HG02798 (cell line): Measurements from ENCODE around the gene CHST12.

Experiments
- ATAC-seq: cut with Tn5 transposase; IDR thresholded peaks from one replicate; pipeline ENCODE4 v1.9.1; 2021; ENCODE audit warnings: mild to moderate bottlenecking; ENCODE audit not compliant: unreplicated experiment, poor library complexity

The CHST12 gene

DNA sequence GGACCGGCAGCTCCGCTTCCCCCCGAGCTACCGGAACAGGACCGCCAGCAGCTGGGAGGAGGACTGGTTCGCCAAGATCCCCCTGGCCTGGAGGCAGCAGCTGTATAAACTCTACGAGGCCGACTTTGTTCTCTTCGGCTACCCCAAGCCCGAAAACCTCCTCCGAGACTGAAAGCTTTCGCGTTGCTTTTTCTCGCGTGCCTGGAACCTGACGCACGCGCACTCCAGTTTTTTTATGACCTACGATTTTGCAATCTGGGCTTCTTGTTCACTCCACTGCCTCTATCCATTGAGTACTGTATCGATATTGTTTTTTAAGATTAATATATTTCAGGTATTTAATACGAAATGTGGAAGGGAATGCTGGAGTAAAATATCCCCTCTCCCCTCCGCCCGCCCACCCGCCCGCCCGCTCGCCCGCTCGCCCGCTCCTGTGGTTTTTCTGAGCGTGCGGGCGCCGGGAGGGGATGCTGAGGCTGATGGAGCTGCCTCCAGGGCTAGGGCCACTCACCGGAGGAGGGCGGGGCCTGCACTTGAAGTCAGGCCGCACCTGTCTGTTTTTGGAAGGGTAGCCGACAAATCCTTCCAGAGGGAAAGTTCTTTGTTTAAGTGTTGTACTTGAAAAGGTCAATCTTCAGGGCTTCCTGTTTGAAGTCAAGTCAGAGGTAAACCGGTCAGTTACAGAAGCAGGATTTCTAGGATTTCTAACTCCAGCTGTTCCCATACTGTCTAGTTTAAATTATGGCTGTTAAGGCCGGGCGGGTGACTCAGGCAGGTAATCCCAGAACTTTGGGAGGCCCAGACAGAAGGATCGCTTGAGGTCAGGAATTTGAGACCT is 30.5 kb downstream of the CHST12 start:
- ATAC-seq = no peak

DNA sequence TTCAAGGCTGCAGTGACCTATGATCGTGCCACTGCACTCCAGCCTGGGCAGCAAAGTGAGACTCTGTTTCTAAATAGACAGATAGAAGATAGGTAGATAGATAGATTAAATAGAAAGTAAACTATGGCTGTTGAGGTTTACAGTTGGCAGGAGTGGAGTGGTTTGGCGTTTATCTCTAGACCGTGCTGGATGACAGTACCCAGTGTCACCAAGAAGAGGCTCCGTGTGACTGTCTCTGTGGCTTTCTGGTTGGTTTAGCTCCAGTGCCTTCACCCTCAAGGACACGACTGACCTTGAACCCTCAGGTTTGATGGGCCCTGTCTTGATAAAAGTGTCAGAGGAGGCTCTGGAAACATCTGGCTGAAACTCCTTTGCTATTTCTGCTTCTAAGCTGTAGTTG is 31.7 kb downstream of the CHST12 start:
- no peak for ATAC-seq

DNA sequence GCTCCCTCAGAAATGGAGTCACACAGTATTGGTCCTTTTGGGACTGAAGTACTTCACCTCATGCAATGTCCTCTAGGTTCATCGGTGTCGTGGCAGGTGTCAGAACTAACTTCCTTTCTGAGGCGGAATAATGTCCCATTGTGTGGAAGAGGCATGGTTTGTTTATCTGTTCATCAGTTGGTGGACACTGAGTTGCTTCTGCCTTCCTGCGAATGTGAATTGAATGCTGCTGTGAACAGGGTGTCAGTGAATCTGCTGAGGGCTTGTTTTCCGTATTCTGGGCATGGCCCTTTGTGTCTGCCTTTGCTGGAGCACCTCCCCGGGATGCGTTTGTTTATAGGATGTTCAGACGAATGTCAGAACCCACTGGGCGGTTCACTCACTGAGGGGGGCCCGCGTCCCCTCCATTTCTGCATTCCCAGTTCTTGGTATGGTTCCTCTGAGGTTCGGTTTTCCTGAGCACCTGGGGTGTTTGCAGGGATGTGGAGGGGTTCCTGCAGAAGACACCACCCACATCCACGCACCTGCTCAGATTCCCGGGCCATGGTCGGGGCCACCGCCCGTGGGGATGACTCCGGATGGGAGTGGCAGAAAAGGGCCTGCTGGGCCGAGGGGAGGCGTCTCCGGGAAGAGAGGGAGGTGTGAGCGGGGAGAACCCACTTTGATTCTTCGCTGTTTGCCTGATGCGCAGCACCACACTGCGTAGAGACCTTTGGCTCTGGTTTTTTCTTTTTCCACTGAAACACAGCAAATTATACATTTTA is 33.1 kb downstream of the CHST12 start:
- no peak for ATAC-seq

DNA sequence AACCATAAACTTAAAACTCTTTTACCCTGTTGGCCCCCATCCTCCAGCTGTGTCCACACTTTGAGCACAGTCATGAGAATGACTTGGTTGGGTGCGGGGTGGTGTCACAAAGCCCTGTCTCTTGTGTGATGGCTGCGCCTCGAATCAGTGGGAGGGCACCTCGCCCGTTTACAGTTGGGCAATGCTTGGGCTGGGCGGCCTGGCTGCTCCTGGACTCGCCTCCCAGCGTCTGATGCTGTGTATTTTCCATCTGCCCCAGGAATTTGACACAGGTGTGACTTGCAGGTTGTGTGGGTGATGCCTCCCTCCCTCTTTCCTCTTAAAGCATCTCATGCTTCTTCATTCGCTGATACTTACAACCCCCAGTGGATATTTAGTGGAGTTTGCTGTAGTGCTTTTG is 33.7 kb downstream of the CHST12 start:
- no peak for ATAC-seq

DNA sequence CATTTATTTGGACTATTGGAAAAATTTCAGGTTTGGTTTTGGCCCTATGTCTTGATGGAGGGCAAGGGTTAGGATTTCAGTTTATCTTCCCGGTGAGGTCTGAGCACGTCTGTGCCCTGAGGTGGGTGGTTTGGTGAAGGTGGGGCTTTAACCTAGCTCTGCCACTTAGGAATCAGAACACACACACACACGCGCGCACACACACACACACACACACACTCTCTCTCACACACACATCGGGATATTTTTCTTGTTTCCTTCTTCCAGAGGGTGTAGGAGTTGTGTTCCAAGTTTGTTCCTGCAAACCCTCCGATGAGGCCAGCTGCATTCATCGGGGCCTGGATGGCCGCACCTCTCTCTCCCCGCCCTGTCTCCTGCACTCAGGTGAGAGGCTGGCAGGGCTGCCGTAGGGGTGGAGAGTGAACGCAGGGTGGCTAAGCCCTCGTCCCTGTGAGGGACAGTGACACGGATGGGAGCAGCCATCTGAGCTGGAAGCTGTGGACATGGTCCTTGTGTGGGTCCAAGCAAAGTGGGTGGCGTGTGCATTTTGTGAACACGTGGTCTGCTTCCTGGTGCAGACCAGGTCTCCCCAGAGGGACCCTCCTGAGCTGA is 34.2 kb downstream of the CHST12 start:
- no peak for ATAC-seq

DNA sequence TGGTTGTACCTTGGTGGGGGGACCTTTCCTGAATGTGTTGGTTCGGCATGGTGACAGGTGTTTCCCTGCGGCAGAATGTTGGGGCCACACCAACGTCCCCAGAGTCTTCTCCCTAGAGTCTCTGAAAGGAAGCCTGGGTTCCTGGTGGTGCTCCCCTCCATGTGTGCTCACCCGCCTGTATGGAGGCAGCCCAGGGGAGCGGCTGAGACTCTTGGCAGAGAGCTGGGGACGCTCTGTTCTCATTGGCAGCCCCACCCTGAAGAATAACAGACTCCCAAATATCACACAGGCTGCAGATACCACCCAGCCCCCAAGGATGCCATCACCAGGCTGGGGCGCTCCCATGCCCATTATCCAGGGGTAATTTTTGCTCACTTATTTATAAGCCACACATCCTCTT is 34.8 kb downstream of the CHST12 start:
- no peak for ATAC-seq

DNA sequence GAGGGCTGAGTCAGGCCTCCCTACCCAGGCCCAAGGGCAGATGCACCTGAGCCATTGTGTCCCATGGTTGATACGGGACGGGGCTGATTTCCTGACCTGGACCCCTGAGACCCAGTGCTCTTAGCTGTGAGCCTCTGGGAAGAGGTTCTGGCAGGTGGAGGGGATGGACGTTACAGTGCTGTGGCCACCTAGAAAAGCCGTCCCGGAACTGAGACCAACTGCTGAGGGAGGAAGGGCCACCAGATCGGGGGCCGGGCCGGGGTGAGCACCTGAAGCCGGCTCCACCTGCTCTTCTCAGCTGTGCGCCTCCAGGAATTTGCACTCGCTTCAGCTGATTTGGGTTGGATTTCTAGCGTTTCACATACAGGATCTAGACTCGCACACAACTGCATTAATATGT is 35.4 kb downstream of the CHST12 start:
- no peak for ATAC-seq

DNA sequence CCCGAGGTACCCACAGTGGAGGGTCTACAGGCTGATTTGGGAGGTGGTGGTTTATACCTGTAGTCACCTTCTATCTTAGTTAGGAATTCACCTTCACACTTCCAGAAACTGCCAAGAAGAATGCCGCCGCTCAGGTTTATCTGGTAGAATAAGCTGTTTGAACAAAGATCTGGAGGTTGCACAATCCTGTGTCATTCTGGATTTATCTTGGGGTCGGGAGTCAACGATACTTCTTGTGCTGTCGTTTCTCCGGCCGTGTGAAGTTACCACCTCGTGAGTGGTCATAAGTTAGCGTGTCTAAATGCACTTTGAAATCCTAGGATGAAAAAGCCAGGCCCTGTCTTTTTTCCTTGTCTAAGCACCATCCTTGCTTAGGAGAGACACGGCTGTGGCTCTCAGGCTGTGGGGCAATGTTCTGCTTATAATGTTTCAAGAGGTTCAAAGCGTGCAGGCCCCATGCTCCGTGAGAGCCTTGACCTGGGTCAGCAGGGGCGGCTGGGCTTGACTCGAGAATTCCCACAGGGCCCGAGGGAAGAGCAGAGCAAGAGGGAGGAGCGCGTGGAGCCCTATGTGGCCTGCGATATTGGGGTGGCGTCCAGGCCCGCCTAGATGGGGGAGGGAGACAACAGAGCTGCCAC is 37.3 kb downstream of the CHST12 start:
- no peak for ATAC-seq

DNA sequence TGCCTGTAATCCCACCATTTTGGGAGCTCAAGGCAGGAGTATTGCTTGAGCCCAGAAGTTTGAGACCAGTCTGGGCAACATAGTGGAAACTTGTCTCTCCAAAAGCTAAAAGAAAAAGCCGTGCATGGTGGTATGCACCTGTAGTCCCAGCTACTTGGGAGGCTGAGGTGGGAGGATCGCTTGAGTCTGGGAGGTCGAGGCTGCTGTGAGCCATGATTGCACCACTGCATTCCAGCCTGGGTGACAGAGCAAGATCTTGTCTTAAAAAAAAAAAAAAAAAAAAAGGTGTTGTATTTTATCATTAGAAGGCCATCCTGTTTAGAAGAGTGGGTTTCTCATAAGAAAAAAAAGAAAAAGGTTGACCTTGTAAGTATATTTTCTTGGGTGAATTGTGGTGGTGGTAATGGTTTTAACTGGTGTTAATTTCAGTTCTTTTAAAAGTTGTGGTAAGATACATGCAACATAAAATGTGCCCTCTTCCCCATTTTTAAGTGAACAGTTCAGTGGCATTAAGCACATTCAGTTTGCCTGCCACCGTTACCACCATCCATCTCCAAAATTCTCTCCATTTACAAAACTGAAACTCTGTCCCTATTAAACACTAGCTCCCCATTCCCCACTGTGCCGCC is 38.1 kb downstream of the CHST12 start:
- no peak for ATAC-seq

DNA sequence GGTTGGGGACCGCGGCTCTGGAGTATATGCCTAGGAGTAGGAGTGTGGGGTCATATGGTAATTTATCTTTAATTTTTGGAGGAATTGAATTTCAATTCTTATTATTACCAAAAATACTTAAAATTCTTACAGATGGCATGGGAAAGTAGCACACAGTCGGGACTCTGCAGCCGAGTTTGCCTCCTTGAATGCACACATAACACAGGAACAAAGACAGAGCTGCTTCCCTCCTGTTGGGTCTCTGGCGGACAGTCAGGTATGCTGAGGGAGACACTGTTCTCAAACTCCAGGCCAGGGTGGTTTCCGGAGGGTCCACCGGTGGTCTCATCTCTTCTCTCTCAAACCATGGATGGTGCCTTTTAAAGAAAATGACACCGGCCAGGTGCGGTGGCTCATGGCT is 40.1 kb downstream of the CHST12 start:
- no peak for ATAC-seq

DNA sequence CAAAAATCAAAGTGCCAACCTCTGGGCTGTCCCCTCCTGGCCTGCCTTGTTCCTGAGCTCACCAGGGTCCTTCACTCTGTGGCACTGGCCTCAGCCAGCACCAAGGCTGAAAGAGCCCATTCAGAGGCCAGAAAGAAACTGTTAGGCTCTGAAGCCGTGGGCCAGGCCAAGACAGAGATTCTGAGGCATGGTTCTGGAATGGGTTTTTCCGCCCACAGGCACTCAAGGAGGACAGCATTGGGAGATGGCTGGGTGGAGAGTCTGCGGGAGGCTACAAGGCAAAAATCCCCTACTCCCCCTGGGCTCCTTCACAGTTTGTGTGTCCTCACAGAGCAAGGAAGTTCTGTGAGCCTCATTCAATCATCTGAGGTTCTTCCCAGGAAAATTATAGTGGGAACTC is 41.1 kb downstream of the CHST12 start:
- no peak for ATAC-seq

DNA sequence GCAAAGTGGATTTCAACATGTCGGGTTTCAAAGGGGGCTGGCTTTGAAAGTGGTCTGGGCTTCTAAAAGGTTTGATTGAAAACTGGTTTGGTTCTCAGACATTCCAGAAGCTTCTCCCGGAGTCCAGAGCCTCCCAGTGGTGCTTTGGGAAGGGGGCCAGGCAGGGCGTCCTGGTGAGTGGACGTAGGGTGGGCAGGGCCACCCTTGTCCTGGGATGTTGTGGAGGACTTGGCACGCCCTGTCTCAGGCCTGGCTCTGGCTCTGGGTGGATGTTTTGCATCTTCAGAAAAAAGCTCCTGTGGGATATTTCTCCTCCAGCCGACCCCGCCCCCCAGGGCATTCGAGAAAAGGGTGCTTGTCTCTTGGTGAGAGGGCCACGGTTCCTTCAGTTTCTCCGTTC is 41.6 kb downstream of the CHST12 start:
- no peak for ATAC-seq

DNA sequence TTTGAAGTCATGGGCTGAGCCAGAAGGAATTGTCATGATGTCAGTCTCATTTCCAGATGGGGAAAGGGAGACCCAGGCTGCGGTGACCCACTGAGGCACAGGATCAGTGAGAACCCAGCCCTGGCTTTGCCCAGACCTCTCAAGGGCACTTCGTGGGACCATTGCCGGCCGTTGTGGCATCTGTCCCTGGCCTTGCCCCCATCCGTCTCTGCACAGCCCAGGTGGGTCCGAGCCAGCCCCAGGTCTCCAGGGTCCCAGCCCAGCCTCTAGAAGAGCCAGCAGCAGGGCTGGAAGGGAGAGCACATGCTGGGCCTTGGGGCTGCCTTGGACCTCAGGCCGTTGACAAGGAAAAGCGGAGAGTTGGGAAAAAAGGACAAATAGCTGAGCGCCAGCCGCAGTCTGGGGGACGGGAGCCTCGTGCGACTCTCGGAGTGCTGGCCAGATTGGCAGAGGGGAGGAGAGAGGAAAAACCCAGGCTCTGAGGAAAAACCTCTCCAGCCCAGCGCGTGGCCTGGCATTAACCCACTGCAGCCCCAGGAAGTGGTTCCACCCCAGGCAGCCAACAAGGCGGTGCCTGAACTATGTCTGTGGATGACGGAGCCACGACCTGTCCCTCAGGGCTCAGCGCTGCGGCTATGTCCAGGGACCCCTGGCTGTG is 42.6 kb downstream of the CHST12 start:
- no peak for ATAC-seq

DNA sequence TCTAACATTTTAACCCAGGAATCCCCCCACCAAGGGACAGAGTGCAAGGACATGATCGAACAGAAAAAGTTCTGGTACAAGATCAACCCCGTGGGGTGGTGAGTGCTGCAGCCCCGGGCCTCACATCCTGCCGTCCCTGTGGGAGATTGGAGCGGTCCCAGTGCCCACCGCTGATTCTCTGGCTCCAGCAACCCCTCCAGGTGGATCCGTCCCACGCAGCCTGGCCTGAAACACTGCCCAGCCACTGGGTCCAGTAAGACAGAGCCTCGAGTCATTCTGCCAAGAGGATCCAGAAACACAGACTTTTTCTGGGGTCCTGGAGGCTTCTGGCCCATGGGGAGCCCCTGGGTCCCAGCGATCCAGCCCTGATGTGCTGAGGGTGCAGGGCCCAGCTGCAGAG is 43.3 kb downstream of the CHST12 start:
- ATAC-seq = no peak

DNA sequence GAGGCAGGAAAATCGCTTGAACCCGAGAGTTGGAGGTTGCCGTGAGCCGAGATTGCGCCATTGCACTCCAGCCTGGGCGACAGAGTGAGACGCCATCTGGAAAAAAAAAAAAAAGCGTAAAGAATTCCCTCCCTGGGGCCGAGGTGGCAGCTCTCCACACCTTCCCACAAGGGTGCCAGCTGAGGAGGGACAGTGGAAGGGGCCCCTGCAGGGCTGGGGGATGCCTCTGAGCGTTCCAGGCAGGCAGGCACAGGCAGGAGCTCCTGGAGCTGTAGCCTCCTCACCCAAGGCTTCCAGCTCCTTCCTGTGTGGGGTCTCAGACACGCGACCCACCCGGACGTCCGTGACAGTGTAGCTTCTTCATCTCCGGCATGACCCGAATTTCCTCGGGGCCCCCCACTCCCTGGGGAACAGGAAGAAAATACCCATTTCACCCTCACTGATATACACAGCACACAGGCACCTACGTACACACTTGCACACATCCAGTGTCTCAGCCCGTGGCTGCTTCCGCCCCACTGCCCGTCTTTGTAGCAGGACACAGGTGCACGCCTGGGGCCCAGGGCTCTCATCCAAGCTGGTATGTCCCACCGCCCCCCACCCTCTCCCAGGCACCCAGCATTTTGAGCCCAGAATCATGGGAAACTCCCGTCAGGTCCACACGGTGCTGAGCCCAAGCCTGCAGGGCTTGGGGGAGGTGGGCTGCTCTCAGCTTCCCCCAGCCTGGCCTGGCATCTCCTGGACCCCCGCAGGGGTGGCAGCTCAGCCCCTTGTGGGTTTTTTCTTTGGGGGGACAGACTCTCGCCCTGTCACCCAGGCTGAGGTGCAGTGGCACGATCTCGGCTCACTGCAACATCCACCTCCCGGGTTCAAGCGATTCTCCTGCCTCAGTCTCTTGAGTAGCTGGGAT is 47.0 kb downstream of the CHST12 start:
- no peak for ATAC-seq

DNA sequence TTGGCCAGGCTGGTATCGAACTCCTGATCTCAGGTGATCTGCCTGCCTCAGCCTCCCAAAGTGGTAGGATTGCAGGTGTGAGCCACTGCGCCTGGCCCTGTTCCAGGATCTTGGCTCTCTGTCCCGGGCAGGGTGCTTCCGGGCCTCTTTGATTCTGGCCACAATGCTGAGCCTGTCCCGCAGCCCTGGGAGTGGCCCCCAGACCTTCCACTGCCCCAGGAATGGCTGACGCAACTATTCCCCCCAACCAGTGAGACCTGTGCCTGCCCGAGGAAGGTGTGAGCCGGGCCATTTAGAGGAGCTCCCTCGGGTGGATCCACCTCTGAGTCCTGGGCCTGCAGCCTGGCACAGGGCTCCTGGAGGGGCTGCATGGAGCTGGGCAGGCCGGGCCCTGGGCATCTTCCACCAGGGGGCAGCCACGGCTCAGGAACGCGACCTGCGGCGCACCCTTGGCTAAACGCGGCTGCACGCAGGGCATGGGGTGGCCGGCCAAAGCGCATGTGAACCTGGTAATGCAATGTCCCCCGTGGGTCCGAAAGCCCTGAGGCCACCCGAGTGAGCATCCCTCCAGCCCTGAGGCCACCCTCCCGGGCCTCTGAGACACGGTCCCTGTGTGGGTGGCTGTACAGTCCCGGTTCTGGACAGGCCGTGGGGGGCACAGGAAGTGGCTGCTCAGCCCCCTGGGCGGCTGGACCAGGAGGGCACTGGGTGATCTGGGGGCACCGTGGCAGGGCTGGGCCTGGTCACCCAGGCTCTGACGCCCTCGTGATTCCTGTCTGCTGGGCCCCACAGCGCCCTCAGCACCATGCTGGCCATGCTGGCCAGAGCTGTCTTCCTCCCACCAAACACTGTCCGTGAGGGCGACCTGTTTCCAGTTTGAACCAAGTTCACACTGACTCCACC is 48.0 kb downstream of the CHST12 start:
- ATAC-seq = peak; percentile 86

DNA sequence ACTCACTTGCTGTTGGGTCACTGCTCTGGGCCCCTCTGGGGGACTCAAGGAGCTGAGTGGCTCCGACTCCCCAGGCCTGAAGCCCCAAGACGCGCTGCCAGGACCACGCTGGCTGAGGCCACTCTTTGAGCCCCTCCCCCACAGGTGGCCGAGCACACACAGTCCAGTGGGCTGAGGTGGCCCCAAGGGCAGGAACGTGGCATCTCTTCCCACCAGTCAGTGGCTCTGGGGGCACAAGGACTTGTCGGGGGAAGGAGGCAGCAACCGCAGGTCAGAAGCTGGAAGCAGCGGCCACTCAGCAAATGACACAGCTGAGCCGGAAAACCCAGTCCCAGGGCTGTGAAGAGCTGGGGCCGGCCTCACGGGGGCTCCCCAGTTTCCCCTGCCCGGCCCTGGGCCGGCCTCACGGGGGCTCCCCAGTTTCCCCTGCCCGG is 48.7 kb downstream of the CHST12 start:
- ATAC-seq = peak; percentile 33
